ENCODE data around the gene SEC23B.

- TF ChIP-seq STAT1 (IDR thresholded peaks at IDR 0.05; ENCODE audit: unreplicated experiment), result no peak
- no peak for TF ChIP-seq EZH2 (IDR thresholded peaks at IDR 0.05; ENCODE audit: low read depth, unreplicated experiment)
- no peak for TF ChIP-seq POLR2AphosphoS5 (IDR thresholded peaks at IDR 0.05; ENCODE audit: low read depth)
- TF ChIP-seq CTCF (conservative IDR thresholded peaks at IDR 0.05; ENCODE audit: low read depth in 2 of 2), result no peak
- no peak for TF ChIP-seq ZNF331 (CRISPR knock-in tag; IDR thresholded peaks at IDR 0.05; ENCODE audit: low read depth)
- no peak for TF ChIP-seq EZH2phosphoT487 (IDR thresholded peaks at IDR 0.05; ENCODE audit: unreplicated experiment)
- TF ChIP-seq JUNB (IDR thresholded peaks at IDR 0.05; ENCODE audit: unreplicated experiment), result no peak
- TF ChIP-seq, protein P1, sequence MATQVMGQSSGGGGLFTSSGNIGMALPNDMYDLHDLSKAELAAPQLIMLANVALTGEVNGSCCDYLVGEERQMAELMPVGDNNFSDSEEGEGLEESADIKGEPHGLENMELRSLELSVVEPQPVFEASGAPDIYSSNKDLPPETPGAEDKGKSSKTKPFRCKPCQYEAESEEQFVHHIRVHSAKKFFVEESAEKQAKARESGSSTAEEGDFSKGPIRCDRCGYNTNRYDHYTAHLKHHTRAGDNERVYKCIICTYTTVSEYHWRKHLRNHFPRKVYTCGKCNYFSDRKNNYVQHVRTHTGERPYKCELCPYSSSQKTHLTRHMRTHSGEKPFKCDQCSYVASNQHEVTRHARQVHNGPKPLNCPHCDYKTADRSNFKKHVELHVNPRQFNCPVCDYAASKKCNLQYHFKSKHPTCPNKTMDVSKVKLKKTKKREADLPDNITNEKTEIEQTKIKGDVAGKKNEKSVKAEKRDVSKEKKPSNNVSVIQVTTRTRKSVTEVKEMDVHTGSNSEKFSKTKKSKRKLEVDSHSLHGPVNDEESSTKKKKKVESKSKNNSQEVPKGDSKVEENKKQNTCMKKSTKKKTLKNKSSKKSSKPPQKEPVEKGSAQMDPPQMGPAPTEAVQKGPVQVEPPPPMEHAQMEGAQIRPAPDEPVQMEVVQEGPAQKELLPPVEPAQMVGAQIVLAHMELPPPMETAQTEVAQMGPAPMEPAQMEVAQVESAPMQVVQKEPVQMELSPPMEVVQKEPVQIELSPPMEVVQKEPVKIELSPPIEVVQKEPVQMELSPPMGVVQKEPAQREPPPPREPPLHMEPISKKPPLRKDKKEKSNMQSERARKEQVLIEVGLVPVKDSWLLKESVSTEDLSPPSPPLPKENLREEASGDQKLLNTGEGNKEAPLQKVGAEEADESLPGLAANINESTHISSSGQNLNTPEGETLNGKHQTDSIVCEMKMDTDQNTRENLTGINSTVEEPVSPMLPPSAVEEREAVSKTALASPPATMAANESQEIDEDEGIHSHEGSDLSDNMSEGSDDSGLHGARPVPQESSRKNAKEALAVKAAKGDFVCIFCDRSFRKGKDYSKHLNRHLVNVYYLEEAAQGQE (IDR thresholded peaks at IDR 0.05; ENCODE audit: unreplicated experiment), result no peak
- TF ChIP-seq CREB1 (CRISPR knock-in tag; IDR thresholded peaks at IDR 0.05; ENCODE audit: low read depth), result no peak
- TF ChIP-seq NANOG (IDR thresholded peaks at IDR 0.05; ENCODE audit: borderline replicate concordance), result no peak
- no peak for TF ChIP-seq ZNF114 (CRISPR knock-in tag; IDR thresholded peaks at IDR 0.05)
- no peak for TF ChIP-seq ETS1 (IDR thresholded peaks at IDR 0.05)
- no peak for TF ChIP-seq ZNF462 (CRISPR knock-in tag; IDR thresholded peaks at IDR 0.05)
These were observed 26.4 kb downstream of the SEC23B start for GRCh38 chr20:18533978-18534644.

Data from GM23338 (cell line).